Measurements from ENCODE around the gene NTN5.
A peak's percentile ranks its signal among the peaks of the same experiment; 100 is the strongest.
"Not testable (repeated sequence)": the region's sequence is repeated elsewhere in the genome, so short reads cannot be mapped to it uniquely, and the experiment has no call there.

Gene NTN5

DNA sequence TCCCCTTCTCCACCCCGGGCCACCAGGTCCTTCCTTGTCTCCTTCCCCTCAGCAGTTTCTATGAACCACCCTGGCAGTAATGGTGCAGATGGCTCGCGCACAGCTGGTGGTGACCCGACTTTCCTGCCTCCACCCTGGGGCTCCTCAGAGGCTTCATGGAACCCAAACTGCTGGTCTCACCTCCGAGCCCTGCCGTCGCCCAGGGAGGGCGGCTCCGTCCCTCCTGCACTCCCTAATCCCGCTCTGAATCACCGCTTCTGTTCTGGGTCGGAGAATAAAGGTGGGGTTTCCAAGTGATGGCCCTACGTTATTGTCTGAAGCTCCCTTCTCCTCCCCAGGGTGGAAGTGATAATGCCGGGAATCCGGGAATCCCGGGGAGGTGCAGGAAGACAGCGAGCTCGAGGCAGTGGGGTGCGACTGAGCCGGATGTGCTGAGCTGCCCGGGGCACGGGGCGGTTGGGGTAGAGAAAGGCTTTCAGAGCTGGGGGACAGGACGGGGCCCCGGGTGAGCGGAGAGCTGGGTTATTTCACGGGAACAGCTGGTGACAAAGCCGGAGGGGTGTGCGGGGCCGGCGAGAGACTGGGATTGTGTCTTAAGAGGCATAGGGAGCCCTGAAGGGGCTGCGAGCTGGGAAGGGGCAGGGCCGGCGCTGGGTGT is 23.7 kb upstream of the NTN5 start:
- DNase-seq, result no peak

GRCh38 chr19:48695743-48696352 is 23.0 kb upstream of the NTN5 start, which contains the start of gene FUT2:
TSS of gene FUT2 (plus strand) at chr19:48695971. CDS start at chr19:48702957, 6,986 bp downstream.
- no peak for DNase-seq

- DNase-seq, result not testable (repeated sequence)
Observed at GRCh38 chr19:48693629-48694028, 20.8 kb upstream of the NTN5 start.

GRCh38 chr19:48689449-48689848 is 16.6 kb upstream of the NTN5 start:
- DNase-seq, result no peak

GRCh38 chr19:48687776-48688175 is 15.0 kb upstream of the NTN5 start:
- DNase-seq, result no peak

DNA sequence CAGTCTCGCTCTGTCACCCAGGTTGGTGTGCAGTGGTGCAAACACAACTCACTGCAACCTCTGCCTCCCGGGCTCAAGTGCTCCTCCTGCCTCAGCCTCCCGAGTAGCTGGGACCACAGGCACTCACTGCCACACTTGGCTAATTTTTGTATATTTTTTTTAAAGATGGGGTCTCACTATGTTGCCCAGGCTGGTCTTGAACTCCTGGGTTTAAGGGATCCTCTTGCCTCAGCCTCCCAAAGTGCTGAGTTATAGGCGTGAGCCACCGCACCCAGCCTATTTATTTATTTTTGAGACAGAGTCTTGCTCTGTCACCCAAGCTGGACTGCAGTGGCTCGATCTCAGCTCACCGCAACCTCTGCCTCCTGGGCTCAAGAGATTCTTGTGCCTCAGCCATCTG is 13.8 kb upstream of the NTN5 start:
- DNase-seq, result not testable (repeated sequence)

GRCh38 chr19:48686088-48686487 is 13.3 kb upstream of the NTN5 start:
- no peak for DNase-seq

DNA sequence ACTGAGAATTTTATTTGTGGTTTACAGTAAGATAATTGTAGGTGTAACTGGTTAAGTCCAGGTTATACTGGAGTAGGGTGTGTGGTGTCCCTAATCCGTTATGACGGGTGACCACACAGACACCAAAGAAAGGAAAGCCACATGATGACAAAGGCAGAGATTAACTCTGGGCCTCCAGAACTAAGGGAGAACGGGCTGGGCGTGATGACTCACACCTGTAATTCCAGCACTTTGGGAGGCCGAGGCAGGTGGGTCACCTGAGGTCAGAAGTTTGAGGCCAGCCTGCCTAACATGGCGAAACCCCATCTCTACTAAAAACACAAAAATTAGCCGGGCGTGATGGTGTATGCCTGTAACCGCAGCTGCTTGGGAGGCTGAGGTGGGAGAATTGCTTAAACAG is 12.8 kb upstream of the NTN5 start:
- no peak for DNase-seq

DNA sequence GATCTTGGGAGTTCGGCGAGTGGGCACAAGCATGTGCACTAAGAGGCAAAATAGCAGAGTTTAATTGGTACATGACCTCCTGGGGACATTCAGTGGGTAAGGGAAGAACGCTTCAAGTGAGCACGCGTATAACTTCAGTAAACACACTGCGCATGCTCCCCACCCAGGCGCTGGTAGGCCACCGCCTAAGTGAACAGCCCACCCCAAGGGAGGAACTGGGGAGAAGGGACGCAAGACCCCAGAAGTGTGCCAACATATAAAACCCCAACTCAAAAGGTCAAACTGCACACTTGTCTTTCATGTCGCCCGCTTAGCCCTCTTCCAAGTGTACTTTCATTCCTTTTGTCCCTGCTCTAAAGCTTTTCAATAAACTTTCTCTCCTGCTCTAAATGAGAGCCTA is 10.5 kb upstream of the NTN5 start:
- DNase-seq, result no peak

DNA sequence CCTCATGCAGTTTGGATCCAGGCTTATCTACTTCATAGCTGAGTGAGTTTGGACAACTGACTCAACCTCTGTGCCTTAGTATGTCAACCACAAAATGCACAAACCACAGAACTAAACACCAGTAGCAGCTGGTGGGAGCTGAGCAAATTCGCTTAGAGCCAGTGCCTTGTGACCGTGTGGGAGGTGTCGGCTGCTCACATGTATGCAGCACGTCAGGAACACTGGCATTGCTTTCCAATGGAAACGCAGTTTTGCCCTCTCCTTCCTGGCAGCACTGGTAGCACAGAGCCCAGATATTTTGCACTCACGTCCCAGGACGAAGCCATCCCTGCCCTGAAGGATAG is 8.3 kb upstream of the NTN5 start:
- no peak for DNase-seq

- no peak for DNase-seq
Observed at GRCh38 chr19:48680436-48681126, 7.8 kb upstream of the NTN5 start.

- not testable (repeated sequence) for DNase-seq
Observed at GRCh38 chr19:48680006-48680405, 7.2 kb upstream of the NTN5 start.

- DNase-seq, result no peak
Observed at GRCh38 chr19:48678201-48678600, 5.4 kb upstream of the NTN5 start.

DNA sequence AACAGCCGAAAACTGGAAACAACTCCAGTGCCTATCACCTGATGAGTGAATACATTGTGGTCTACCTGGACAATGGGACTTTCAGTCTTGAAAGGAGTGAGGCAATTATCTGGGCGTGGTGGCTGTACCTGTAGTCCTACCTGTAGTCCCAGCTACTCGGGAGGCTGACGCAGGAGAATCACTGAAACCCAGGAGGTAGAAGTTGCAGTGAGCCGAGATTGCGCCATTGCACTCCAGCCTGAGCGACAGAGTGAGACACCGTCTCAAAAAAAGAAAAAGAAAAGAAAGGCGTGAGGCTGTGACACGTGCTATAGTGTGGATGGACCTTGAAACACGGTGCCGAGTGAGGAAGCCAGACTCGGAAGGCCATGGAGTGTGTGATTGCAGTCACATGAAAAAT is 4.1 kb upstream of the NTN5 start:
- no peak for DNase-seq

- DNase-seq, result no peak
Observed at GRCh38 chr19:48676487-48676886, 3.7 kb upstream of the NTN5 start.

- DNase-seq, result peak; percentile 88 to 94
Observed at GRCh38 chr19:48674921-48675824, 2.4 kb upstream of the NTN5 start.

GRCh38 chr19:48674216-48674809 is 1.5 kb upstream of the NTN5 start:
- no peak for DNase-seq

- DNase-seq, result no peak
Observed at GRCh38 chr19:48673436-48674100, 751 bp upstream of the NTN5 start.

DNA sequence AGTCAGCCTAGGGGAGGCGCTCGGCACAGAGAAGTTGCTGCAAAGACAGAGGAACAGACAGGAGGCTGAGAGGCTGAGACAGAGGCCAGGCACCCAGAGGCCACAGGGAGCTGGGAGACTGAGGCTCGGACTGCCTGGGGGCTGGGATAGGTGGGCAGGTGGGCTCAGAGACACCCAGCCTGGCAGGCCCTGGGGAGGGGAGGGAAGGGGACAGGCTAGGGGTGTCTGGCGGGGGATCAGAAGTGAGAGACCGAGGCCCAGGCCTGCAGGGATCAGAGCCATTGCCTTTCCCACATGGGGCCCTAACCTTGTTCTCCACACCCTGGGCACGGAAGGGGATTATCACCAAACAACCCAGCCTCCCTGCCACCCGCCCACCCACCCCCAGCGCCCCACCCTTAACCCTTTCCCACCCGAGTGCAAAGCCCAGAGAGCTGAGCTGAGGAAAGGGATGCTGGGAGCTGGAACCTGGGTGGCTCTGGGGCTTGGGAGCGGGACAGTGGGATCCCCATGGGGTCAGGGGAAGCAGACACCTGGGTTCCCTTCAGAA is 1.3 kb downstream of the NTN5 start:
- DNase-seq, result no peak

GRCh38 chr19:48670699-48671445 is 1.9 kb downstream of the NTN5 start:
- DNase-seq, result no peak
